Stimulated activated CD4-positive, alpha-beta T cell treated with anti-CD3 and anti-CD28 coated beads, Interleukin-12 subunit alpha, Interleukin-12 subunit beta, amount 100 ng/mL, for 4 hours (primary cell): Measurements from ENCODE around the gene ATP2C2.

Experiments used
- DNase-seq: peaks from one replicate; pipeline ENCODE4 v3.0.0-alpha.2; 2020

The ATP2C2 gene

DNA sequence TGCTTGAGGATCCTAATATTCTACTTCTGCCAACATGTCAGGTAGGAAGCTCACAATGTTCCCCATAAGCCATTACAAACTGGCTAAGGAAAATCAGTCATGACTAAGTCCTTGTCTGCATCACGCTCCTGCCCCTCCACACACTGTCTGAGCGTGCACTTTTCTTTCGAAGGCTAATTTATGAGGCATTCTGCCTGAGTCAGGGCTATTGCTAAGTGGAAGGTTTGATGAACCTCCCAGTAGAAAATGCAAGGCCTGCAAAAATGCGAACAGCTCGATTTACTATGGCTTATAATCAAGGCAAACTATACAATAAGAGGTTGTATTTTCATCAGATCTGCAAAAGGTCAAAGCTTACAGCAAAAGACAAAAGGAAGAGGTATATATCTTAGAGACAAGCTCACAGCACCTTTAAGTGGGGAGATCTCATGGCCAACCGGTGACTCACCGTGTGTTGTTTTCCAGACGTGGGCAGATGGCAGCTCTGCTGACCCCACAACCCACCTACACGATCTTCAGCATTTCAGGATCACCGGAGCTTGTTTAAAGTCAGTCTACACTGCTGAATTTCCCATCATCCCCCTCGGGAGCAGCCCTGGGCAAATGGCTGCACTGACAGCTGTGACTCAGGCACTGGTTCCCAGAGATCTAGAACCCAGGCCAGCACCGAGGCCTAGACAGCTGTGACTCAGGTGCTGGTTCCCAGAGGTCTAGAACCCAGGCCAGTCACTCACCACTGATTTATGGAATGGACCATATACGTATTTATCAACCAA, 110.0 kb downstream of the ATP2C2 start:
- no peak for DNase-seq

DNA sequence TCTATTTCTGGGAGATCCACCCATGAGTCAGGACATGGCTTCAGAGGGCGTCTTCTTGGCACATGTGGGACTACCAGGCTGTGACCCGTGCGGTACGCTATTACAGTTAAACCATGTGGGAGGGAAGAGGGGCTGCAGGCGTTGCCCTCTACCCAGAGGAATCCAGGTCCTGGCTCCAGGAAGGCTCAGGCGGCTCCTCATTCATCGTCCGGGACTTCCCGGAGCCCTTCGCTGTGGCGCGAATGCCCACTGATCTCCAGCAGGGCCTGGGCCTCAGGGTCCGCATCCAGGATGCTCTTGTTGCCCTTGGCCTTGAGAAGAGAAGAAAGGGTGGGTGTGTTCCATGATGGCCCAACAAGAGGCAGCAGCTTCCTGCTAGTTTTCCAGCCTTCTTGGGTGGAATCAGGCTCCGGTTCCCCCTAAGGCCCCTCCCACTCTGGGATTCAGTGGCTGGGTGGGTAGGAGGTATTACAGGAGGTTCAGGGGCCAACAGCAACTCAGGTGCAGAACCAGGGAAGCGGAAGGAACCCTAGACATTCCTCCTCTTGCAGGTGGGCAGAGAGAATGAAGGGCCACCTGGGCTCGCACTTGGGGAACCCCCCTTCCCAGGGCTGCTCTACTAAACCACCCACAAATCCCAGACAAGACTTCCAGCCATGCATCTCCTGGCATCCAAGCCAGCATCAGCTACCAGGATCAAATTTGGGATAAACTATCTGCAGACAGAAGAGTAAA, 111.5 kb downstream of the ATP2C2 start:
- no peak for DNase-seq

DNA sequence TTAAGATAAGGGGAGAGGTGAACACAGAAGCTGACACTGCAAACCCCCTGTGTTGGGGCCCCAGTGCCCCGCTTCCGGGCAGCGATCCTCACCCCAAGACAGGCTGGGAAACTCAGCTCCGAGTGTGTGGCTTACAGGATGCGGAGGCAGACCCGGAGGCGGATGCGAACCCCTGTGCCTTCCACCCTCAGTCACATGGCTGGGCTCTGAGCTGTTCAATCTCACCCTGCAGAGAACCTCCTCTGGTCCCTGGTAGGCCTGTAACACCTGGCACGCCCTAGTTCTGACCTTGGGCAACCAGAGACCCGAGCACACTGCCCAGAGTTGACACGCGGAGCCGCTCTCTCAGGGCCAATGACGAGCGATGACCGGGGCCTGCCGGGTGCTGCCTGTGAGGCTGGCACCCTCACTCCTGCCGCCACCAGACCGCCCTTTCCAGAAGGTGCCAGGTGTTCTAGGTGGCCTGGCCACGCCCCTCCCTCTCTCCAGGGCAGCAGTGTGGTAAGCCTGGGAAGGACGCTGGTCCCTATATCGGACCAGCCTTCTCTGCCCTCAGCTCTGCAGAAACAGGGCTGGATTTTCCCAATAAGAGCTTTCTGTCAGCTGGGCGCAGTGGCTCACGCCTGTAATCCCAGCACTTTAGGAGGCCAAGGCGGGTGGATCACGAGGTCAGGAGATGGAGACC, 112.9 kb downstream of the ATP2C2 start:
- DNase-seq = no peak

DNA sequence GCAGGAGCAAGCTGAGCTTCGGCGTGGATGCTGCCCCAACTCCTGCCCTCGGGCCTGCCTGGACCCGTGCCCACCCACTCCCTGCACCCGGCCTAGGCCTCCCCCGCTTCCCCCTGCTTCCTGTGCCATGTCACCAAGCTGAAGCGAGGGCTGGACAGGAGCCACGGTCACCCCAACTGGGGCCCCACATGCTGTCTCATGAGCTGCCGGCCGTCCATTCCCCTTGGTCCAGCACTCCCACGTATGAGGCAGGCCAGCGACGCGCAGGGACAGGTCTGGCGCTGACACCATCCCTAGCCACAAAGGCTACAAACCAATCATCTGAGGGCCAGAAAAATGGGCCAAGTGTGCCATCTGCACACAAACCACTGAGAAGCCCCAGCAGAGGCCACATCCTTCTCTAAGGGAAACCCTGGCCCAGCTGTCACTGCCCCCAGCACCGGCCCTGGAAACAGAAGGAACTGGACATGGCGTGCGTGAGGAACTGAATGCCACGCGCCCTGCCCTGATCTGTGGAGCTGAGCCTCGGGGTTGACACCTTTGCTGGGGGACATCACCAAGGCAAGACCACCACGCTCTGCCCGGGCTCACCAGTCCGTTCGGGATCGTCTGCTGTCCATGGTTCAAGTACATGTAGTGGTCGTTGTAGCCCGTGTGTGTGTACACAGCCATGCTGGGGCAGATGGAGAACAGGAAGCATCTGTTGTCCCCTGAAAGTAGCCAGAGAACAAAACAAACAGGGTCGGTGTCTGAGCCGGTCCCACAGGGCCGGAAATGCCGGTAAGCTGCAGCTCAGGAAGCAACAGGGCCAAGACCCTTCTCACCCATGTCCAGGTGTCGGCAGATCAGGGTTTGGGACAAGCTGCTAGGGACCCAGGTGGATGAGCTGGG, 113.9 kb downstream of the ATP2C2 start:
- no peak for DNase-seq

DNA sequence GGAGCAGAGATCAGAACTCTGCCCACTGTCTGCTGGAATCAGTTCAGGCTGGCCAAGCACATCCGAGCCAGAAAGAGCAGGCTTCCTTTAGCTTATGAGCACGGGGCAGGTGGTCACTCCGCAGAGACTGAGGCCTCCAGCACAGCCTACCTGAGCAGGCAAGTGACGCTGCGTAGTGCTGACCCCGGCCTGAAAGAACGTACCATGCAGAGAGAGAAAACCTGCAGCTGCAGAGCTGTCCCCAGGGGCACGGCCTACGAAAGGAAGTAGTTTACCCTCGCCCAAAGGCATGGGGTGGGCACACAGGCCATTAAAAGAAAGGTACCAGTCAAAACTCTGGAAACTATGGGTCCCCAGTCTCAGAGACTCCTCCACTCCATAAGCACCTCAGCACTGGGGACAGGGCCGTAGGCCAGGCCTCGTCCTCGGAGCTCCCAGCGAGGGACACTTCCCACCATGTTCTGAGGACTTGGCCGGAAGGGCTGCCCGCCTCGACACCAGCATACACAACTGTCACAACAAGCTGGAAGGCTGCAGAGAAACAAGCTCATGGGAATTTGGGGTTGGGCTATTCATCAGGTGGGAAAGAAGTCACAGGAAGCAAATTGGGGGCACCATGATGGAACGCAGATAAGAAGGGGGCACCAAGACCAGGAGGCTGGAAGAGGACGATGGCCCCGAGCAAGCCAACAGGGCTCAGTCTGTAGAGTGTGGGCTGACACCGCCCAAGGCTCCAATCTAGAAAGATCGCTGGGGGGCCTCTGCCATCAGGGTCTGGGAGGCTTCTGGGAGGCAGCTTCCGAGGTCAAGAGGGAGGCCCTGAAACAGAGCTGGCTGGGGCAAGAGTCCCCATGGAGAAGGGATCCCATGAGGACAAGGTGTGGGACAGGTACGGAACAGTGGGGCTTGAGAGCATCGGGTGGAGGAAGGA, 114.9 kb downstream of the ATP2C2 start:
- DNase-seq = no peak

DNA sequence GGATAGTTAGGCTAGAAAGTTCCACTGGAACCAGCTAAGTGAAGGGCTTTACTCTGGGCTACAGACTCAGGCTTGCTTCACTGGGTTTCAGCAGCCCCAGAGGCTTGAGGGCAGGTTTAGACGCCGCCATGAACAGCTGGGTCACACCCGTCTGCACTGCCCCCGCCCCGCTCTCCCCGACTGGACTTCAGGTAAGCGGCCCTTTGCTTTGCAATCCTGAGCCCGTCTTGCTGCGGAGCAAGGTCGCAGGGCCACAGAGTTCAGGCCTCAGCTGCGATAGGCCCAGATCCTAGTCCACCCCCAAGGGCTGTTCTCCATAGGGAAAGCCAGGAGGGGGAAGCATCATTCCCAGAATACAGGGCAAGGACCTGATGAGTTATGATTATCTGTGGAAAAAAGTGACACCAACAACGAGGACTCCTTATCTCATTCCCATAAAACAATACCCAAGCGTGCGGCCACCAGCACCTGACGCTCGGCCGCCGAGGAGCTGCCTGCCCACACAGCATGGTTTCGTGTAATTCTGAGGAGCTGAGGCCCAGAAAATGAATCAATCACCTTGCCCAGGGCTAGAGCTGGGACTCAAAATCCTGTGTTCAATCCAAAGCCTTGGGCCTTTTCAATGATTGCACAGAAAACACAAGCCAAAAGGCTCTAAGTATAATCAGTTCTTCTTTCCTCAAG, 115.7 kb downstream of the ATP2C2 start:
- no peak for DNase-seq

DNA sequence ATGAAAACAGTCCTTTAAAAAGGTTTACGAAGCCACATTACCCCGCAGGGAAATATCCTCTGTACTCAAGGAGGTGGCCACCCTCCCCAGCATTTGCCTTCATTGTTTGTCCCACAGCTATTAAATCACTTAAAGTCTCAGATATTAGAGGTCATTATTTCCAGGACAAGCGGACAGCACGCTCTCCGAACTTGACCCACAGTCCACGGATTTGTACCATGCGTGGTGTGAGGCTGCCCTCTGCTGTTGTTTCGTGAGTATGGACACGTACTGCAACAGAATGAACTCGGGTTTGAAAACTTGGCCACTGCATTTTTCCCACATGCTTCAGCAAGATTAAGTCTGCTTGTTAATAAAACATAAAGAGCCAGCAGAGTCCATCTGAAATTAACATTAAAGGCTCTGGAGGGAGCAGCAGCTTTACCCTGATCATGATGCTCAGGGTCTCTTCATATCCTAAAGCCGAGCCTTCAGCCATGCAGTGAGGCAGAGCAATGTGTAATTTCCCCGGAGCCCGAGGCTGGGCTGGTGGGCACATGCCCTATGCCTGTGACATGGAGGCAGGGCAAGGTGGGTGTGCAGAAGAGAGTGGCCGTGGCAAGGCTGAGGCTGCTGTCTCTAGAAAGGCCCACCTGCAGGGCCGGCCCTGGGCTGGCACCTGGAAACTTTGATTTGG, 116.4 kb downstream of the ATP2C2 start:
- no peak for DNase-seq

DNA sequence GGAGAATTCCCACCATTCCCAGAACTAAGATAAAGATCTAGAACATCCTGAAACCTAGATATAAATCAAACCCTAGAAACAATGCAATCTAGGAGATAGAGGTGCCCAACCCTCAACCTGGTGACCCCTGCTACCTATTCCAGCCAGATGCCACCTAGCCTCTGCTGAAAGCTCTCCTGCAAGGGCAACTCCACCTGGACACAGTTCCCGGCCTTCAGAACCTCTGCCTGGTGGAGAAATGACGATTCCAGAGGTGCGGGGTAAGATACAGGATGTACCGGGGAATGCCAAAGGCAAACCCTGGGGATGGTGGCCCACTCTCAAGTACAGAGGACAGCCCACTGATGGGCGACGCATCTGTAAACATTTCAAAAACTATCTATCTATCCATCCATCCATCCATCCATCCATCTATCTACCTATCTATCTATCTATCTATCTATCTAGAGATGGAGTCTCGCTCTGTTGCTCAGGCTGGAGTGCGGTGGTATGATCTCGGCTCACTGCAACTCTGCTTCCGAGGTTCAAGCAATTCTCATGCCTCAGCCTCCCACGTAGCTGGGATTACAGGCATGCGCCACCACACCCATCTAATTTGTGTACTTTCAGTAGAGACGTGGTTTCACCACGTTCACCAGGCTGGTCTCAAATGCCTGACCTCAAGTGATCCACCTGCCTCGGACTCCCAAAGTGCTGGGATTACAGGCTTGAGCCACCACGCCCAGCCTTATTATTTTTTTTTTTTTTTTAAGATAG, 117.1 kb downstream of the ATP2C2 start:
- no peak for DNase-seq

DNA sequence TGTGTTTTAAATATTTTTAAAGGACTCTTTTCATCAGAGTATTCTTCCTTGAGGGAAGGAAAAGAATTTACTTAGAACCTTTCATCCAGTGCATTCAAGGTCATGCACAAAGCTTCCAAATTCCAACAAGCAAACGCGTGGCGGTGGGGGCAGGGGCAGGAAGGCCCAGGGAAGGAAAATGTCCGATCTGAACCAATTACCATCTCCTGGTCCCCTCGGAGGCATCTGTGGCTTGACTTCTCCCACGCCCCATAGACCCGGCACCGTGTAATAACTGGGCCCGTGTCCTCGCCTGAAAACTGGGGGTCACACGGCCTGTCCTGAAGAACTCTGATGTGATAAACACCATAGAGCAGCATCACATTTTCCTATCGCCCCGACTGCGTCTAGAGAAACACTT, 117.8 kb downstream of the ATP2C2 start:
- no peak for DNase-seq

DNA sequence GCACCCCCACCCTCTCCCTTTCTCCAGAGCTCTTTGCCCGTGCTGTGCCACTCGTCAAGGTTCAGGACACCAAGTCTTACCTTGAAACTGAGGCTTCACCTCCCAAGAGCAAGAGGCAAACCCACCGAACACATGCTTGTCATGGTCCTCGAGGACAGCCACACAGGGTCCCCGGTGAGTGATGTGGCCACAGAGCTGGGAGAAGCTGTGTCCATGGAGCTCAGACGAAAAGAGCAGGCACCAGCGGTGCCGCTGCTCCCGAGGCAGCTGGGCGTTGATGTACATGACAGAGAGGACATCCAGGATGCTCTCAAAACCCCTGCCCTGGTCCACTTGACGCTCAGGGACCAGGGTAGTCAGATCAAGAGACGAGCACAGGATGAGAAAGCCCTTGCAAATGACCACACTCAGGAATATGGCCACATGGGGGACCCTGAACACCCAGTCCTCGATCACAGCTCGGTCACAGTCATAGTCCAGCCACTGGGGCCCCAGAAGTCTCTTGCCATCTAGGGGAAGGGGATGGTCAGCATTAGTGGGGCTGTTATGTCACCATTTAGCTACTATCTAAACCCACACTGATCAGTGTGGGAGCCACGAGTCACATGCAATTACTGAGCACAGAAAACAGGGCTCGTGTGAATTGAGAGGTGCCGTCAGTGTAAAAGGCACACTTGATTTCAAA, 118.4 kb downstream of the ATP2C2 start:
- no peak for DNase-seq

DNA sequence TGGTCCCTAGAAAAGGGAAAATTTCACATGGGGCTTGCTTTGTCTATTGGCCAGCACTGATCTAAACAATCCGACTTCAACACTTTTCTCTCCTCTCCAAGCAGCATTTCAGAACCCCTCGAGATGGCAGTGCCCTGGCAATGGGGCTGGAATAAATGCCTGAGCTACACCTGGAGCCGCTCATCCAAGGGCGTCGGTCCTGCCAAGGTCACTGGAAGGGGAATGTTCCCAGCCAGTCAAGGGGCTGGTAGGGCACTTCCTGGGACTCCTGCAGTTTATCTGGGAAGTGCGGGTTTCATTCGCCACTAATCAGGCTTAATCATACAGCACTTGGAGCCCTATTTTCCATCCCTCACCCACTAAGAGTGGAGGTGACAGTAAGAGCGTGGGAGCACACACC, 119.0 kb downstream of the ATP2C2 start:
- no peak for DNase-seq

DNA sequence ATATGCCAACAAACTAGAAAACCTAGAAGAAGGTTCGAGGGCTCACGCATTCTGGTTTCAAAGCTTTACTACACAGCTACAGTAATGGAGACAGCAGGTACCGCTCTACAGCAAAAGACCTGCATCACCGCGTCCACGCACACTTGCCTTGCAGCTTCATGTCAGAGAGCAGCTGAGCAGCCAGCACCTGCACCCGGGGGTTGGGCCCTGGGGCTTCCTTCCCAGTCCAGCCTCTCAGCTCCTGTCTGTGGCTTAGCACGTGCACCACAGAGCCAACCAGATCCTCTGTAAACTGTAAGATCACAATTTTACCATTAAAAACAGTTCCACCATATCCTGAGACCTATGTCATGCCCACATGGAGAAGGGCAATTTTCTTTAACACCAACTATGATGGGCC, 120.8 kb downstream of the ATP2C2 start:
- DNase-seq = no peak

DNA sequence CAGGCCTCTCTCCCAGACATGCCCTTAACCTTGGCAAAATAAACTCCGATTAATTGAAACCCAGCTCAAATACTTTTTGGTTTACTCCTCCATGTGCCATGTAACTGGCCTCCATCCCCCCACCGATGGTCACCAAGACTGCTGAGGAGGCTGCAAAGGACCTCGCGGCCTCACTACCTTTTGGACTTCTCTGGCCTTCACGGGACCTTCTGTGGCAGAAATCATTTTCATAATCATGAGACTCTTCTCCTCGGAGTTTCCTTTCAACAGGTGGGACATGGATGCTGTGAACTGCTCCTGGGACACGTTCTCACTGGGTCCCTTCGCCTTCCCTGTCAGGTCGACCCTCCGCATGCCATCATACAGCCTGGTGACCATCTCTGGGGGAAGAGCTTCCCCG, 127.2 kb downstream of the ATP2C2 start:
- DNase-seq = no peak

DNA sequence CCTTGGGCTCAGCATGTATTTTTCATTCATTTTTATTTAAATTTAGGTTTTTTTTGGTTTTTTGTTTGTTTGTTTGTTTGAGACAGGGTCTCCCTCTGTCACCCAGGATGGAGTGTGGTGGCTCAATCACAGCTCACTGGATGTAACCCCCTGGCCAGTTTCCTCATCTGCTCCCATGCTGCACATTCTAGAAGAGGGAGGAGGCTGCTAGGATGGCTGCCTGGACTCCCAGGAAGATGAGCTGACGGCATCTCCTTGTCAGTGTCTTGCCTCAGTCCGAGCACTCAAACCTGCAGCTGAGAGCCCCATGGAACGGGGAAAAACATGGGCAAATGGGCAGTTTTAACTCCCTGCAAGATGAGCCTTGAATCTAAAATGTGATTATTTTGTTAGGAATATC, 128.7 kb downstream of the ATP2C2 start:
- DNase-seq = no peak

DNA sequence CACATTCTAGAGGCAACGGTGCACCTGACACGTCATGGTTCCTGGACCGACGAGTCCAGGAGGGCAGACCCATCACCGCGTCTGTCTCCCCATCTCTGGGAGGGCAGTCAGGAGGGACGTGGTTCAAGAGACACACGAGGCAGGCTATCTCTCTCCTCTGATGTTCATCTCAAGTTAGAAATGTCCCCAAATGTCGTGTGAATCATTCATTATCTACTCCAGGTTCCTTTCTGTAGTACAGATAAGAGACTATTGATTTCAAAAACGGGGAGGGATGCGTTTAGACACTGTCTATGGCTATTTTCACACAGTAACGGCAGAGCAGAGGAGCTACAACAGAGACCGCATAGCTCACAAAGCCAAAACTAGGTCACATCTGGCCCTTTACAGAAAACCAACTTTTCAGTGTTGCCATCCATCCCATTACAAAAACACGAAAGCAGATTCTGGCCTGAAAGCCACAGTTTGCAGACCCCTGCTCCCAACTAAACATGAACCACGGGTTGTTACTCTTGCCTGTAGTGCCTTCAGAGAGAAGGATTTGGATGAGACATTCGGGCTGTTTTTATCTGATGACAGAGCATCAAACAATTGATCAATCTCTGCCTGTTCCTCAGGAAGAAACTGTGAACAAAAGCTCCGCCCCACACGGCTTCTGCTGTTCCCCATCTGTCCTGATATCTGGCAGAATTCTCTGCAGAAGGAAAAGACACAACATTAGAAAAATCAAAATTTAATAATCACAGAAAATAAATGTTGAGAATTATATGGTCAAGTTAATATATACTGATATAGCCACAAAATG, 129.3 kb downstream of the ATP2C2 start:
- DNase-seq = no peak

DNA sequence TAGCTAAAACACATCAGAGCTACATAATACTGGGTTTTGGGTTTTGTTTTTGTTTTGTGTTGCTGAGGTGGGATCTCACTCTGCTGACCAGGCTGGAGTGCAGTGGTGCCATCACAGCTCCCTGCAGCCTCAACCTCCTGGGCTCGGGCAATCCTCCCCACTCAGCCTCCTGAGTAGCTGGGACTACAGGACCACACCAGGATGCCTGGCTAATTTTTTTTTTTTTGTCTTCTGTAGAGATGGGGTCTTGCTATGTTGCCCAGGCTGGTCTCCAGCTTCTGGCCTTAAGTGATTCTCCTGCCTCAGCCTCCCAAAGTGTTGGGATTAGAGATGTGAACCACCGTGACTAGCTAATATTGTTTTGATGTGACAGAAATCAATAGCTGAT, 129.9 kb downstream of the ATP2C2 start:
- no peak for DNase-seq

DNA sequence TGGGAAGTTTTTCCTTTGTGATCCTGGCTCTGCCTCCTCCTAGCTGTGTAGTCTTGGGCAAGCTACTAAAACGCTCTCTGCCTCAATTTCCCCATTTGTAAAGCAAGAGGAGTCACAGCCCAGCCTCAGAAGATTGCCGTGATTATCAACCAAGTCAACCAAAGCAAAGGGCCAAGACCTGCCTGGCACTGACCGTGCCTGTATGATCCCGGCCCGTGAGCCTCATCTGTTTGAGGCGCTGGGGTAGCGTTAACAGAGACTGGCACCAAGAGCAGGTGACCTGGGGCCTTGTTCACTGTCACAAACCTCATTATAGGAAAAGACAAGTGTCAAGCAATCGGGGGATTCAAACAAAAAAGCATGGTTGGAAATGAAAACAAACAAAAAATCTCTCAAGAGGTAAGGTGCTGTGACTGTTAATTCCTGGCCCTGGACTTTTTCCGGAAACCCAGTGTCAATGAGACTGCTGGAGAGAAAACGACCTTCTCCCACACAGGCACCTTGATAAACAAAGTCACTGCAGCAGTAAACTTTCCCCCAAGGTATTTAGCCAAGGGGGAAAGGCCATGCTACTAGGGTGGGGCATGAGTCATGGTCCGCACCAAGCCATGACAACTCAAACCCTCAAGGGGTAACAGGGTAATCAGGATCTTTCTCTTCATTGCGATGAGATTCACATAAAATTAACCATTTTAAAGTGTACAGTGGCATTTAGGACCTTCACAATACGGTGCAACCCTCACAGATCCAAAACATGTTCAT, 130.7 kb downstream of the ATP2C2 start:
- no peak for DNase-seq

DNA sequence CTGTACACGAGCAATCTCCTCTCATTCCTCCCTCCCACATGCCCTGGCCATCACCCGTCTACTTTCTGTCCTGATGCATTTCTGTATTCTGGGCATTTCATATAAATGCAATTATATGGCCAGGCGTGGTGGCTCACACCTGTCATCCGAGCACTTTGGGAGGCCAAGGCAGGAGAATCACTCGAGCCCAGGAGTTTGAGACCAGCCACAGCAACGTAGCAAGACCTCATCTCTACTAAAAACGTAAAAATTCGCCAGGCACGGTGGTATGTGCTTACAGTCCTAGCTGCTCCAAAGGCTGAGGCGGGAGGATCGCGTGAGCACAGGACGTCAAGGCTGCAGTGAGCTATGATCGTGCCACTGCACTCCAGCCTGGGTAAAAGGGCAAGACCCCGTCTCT, 131.3 kb downstream of the ATP2C2 start:
- no peak for DNase-seq
